GM12878 (cell line): ENCODE data around the gene AGFG1. TPM values are rescaled to one million over a fixed set of nuclear protein-coding genes. Genes with fewer than 3 reads are reported as not detected.

Source experiments
- ATAC-seq: fragments of 200-7000 bp; cut with Tn5 transposase; 3 replicates; pipeline ENCODE4 v1.9.1; 2020; ENCODE audit warnings: mild to moderate bottlenecking, moderate library complexity
- BruUV-seq: library from RNA; stranded (reverse); fragments of 400-500 nt; replicated peaks from 2 replicates; lab custom pipeline; 2021; lab: Mats Ljungman, UMichigan
- CTCF ChIA-PET: fragments of 300-600 bp; sonication (Branson Sonifier 250); formaldehyde crosslinking; extraction: SDS; loops from one replicate; lab custom pipeline; 2021; ENCODE audit warnings: inconsistent platforms; lab: Yijun Ruan, JAX
- POLR2A ChIA-PET: fragments of 350-600 bp; formaldehyde crosslinking; extraction: SDS; loops from one replicate; lab custom pipeline; 2021; ENCODE audit warnings: inconsistent platforms; lab: Charles Lee
- RAD21 ChIA-PET: fragments of 300-600 bp; sonication (Branson Sonifier 250); formaldehyde crosslinking; loops from one replicate; lab custom pipeline; 2023; ENCODE audit warnings: antibody characterized with exemption; ENCODE audit not compliant: unreplicated experiment; lab: Charles Lee
- SMC1A ChIA-PET: fragments of 300-600 bp; sonication (Branson Sonifier 250); formaldehyde crosslinking; loops from one replicate; lab custom pipeline; 2023; ENCODE audit not compliant: unreplicated experiment, uncharacterized antibody; lab: Charles Lee
- DNase-seq: peaks from one replicate; pipeline ENCODE4 v3.0.0-alpha.2; 2011; ENCODE audit warnings: low read depth, low spot score
- FAIRE-seq: peaks from 3 replicates; lab custom pipeline; 2011; peaks lifted over from hg19 to GRCh38; lab: Jason Lieb, UNC
- H2AFZ ChIP-seq: 2 replicates; pipeline ENCODE4 v1.6.0; 2011; ENCODE audit warnings: low read depth, low read length, control low read depth; ENCODE audit not compliant: control insufficient read depth
- H3K27ac ChIP-seq: 2 replicates; pipeline ENCODE4 v1.5.1; 2011; ENCODE audit warnings: control low read depth; ENCODE audit not compliant: control insufficient read depth, insufficient read depth
- H3K27me3 ChIP-seq, 2 experiments: replicated peaks in 1 of 2; 2 replicates each; pipeline versions ENCODE4 v1.6.0 to v1.6.1; 2011; ENCODE audit warnings: low read length in 1 of 2; ENCODE audit not compliant: control insufficient read depth in 2 of 2, insufficient read depth in 2 of 2
- H3K36me3 ChIP-seq, 2 experiments: 2 replicates each; pipeline ENCODE4 v1.5.1; 2011; ENCODE audit warnings: low read length in 1 of 2; ENCODE audit not compliant: control insufficient read depth in 2 of 2, insufficient read depth in 2 of 2
- H3K4me1 ChIP-seq: 2 replicates; pipeline ENCODE4 v1.6.1; 2011; ENCODE audit warnings: mild to moderate bottlenecking, low read length, moderate library complexity, mixed read lengths; ENCODE audit not compliant: control insufficient read depth, insufficient read depth
- H3K4me2 ChIP-seq: 2 replicates; pipeline ENCODE4 v1.6.0; 2011; ENCODE audit warnings: control low read depth; ENCODE audit not compliant: control insufficient read depth, insufficient read depth
- H3K4me3 ChIP-seq: fragments of 200-600 bp; sonication (generic); 2 replicates; pipeline ENCODE4 v1.5.1; 2016
- H3K79me2 ChIP-seq: 2 replicates; pipeline ENCODE4 v1.6.0; 2011; ENCODE audit warnings: low read length; ENCODE audit not compliant: control insufficient read depth, insufficient read depth
- H3K9ac ChIP-seq: 2 replicates; pipeline ENCODE4 v1.8.0; 2011; ENCODE audit warnings: low read length, control low read depth, mixed read lengths; ENCODE audit not compliant: control insufficient read depth, insufficient read depth
- H3K9me3 ChIP-seq: replicated peaks from 3 replicates; pipeline ENCODE4 v1.5.1; 2011; ENCODE audit warnings: mild to moderate bottlenecking, low read length; ENCODE audit not compliant: control insufficient read depth, insufficient read depth
- H4K20me1 ChIP-seq: 2 replicates; pipeline ENCODE4 v1.6.0; 2011; ENCODE audit not compliant: control insufficient read depth, insufficient read depth
- NFYB ChIP-seq: IDR thresholded peaks from 2 replicates; pipeline ENCODE4 v1.6.1; 2011; ENCODE audit warnings: low read depth, mild to moderate bottlenecking, low read length, improper control_type of control experiment, moderate library complexity; ENCODE audit not compliant: insufficient read depth
- RUNX3 ChIP-seq: IDR thresholded peaks from 2 replicates; pipeline ENCODE4 v1.6.1; 2012; ENCODE audit warnings: low read length, inconsistent platforms
- SRF ChIP-seq, 2 experiments: IDR thresholded peaks; 2 replicates each; pipeline ENCODE4 v1.6.1; 2011; ENCODE audit warnings: low read depth in 2 of 2, low read length in 2 of 2, mild to moderate bottlenecking in 1 of 2, moderate library complexity in 1 of 2
- WGBS: methylation state at CpG from one replicate; pipeline ENCODE4 v1.1.6; 2016; ENCODE audit warnings: low lambda C conversion rate; ENCODE audit not compliant: insufficient replicate concordance, insufficient coverage; ENCODE audit errors: missing lambda C conversion rate; 5-methylcytosine and 5-hydroxymethylcytosine counted together
- in situ Hi-C: fragments of 300-500 bp; cut with MboI; formaldehyde crosslinking; loops from 9 replicates; pipeline ENCODE4 v1.14.3; 2018; ENCODE audit warnings: mixed read lengths
- intact Hi-C: fragments of 100-400 bp; cut with micrococcal nuclease; formaldehyde crosslinking; loops from one replicate; pipeline ENCODE4 v1.14.2; 2022; ENCODE audit not compliant: unreplicated experiment
- polyA plus RNA-seq, 11 experiments: library from polyadenylated mRNA; depleted of rRNA in 4 of 11; unstranded in 6 of 11; stranded (reverse) in 5 of 11; fragments of >200 nt; fragmentation: Nextera tagmentation in 4 of 11; fragmentation: Illumina TruSeq in 1 of 11; extraction: Ambion mirVana in 4 of 11; extraction: Trizol in 1 of 11; gene quantifications; 1 replicate in 1 of 11; 2 replicates in 10 of 11; pipeline versions ENCODE4 v1.2.1 to v1.2.3, GENCODE V29; 2011 to 2016; ENCODE audit warnings: inconsistent platforms in 2 of 11, missing spikeins in 2 of 11, low read depth in 1 of 11
- total RNA-seq, 4 experiments: library from RNA; depleted of rRNA in 3 of 4; stranded (reverse); fragments of >200 nt in 3 of 4; fragmentation: Illumina TruSeq in 1 of 4; extraction: Trizol in 1 of 4; gene quantifications; 2 replicates each; pipeline versions ENCODE4 v1.2.1 to v1.2.3, GENCODE V29; 2013 to 2021
- TF ChIP-seq, protein P1 (sequence below): fragments of 150-350 bp; IDR thresholded peaks from 2 replicates; pipeline ENCODE4 v1.6.1; 2014; ENCODE audit warnings: mild to moderate bottlenecking, low read depth, low read length

Gene AGFG1
- total and polyA plus RNA-seq, 10 of the 15 experiments (the other 5 are each of a cell fraction or from before 2014, with no cell fraction given): 7.3 to 243 (median 81.7) TPM

DNA sequence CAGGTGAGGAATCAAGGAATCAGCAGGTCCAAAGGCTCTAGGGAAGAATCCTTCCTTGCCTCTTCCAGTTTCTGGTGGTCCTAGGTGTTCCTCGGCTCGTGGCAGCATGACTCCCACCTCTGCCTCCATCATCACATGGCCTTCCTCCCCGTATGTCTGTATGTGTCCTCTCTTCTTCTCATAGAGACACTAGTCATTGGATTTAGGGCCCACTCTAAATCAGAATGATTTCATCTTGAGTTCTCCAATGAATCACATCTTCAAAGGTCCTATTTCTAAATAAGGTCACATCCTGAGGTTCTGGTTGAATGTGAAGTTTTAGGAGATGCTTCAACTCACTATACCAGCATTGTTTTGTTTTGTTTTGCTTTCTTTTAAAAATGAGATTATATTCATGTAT, 11.1 kb upstream of the AGFG1 start:
- no peaks in the 10 kb centered on the region for H4K20me1 ChIP-seq
- BruUV-seq: no TSS peak
- FAIRE-seq: no peak
- POLR2A ChIA-PET: interaction anchor here (0.6 to 1.5 kb wide), 5 partner anchors 12 to 1157 kb away, joined by 3 to 5 read pairs (median 4); no protein-coding TSS in a partner anchor
- no peaks in the 10 kb centered on the region for H3K27me3 ChIP-seq
- in situ Hi-C loops (no loop called here), intact Hi-C loops (loop anchor here (5.0 kb wide), 2 partner anchors 134 to 386 kb away; partner anchors contain the start of gene MFF)
- H2AFZ ChIP-seq: no peak overlapping the region
- no peak for DNase-seq
- H3K4me1 ChIP-seq: peaks cover 55% of the 10 kb centered on the region
- WGBS: 80% methylated on average over 3 of the region's 3 CpGs
- peak in 1 of 2 experiments; percentile 58; a peak in 1 of 4 replicates for TF ChIP-seq SRF (IDR thresholded peaks at IDR 0.05; ENCODE audit: low read depth in 2 of 2, low read length in 2 of 2)
- no peak for TF ChIP-seq NFYB
- TF ChIP-seq, protein P1, sequence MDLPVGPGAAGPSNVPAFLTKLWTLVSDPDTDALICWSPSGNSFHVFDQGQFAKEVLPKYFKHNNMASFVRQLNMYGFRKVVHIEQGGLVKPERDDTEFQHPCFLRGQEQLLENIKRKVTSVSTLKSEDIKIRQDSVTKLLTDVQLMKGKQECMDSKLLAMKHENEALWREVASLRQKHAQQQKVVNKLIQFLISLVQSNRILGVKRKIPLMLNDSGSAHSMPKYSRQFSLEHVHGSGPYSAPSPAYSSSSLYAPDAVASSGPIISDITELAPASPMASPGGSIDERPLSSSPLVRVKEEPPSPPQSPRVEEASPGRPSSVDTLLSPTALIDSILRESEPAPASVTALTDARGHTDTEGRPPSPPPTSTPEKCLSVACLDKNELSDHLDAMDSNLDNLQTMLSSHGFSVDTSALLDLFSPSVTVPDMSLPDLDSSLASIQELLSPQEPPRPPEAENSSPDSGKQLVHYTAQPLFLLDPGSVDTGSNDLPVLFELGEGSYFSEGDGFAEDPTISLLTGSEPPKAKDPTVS: no peak
- TF ChIP-seq RUNX3: no peak
- TF ChIP-seq, all 136 proteins: peak for 1
- peak overlapping the region; percentile 71; the same call in 1 of the 2 replicates for H3K4me2 ChIP-seq
- RAD21 ChIA-PET: interaction anchor here (0.9 to 3.5 kb wide), 6 partner anchors 12 to 50 kb away, joined by 3 to 16 read pairs (median 4); no protein-coding TSS in a partner anchor
- H3K36me3 ChIP-seq: no peaks in the 10 kb centered on the region
- H3K27ac ChIP-seq: peak overlapping the region; percentile 54; the same call in 1 of the 2 replicates
- no peaks in the 10 kb centered on the region for H3K79me2 ChIP-seq
- SMC1A ChIA-PET: interaction anchor here (0.9 to 14.3 kb wide), 6 partner anchors 11 to 74 kb away, joined by 3 to 191 read pairs (median 4); partner anchors contain the start of gene AGFG1
- H3K9ac ChIP-seq: no peak overlapping the region; the same call in 1 of the 2 replicates
- no peak overlapping the region for H3K4me3 ChIP-seq
- CTCF ChIA-PET: interaction anchor here (2.2 to 6.4 kb wide), 3 partner anchors 10 to 55 kb away, joined by 9 to 48 read pairs (median 10); no protein-coding TSS in a partner anchor
- ATAC-seq: no peak
- no peaks in the 10 kb centered on the region for H3K9me3 ChIP-seq
